ENCODE measurements around the gene CASP12.
A peak's percentile ranks its signal among the peaks of the same experiment; 100 is the strongest.
"Not testable (repeated sequence)": the region's sequence is repeated elsewhere in the genome, so short reads cannot be mapped to it uniquely, and the experiment has no call there.

The CASP12 gene

GRCh38 chr11:104897891-104898684 lies at the start of gene CASP12:
CASP12 (minus strand) TSS chr11:104898460.
- DNase-seq (ENCODE audit: low spot score), result no peak

- DNase-seq (ENCODE audit: low spot score), result peak; percentile 48
These were observed 48.6 kb upstream of the CASP12 start for GRCh38 chr11:104946907-104947306.

GRCh38 chr11:104944076-104944475 lies 45.8 kb upstream of the CASP12 start:
- DNase-seq (ENCODE audit: low spot score), result no peak

- DNase-seq (ENCODE audit: low spot score), result no peak
These were observed 45.3 kb upstream of the CASP12 start for GRCh38 chr11:104943561-104943960.

GRCh38 chr11:104934594-104934993 lies 36.3 kb upstream of the CASP12 start:
- DNase-seq (ENCODE audit: low spot score), result no peak

- not testable (repeated sequence) for DNase-seq (ENCODE audit: low spot score)
These were observed 35.8 kb upstream of the CASP12 start for GRCh38 chr11:104934073-104934472.

GRCh38 chr11:104928811-104929210 lies 30.6 kb upstream of the CASP12 start:
- DNase-seq (ENCODE audit: low spot score), result no peak

- DNase-seq (ENCODE audit: low spot score), result no peak
These were observed 28.7 kb upstream of the CASP12 start for GRCh38 chr11:104926771-104927611.

GRCh38 chr11:104925850-104926249 lies 27.6 kb upstream of the CASP12 start:
- no peak for DNase-seq (ENCODE audit: low spot score)

- peak; percentile 58 for DNase-seq (ENCODE audit: low spot score)
These were observed 20.0 kb upstream of the CASP12 start for GRCh38 chr11:104918113-104918824.

GRCh38 chr11:104917271-104918112 lies 19.2 kb upstream of the CASP12 start:
- DNase-seq (ENCODE audit: low spot score), result no peak

GRCh38 chr11:104916442-104916841 lies 18.2 kb upstream of the CASP12 start:
- no peak for DNase-seq (ENCODE audit: low spot score)

- no peak for DNase-seq (ENCODE audit: low spot score)
These were observed 13.8 kb upstream of the CASP12 start for GRCh38 chr11:104912102-104912501.

- no peak for DNase-seq (ENCODE audit: low spot score)
These were observed 9.9 kb upstream of the CASP12 start for GRCh38 chr11:104908186-104908531.

- DNase-seq (ENCODE audit: low spot score), result no peak
These were observed 9.4 kb upstream of the CASP12 start for GRCh38 chr11:104907521-104908185.

- DNase-seq (ENCODE audit: low spot score), result no peak
These were observed 7.0 kb upstream of the CASP12 start for GRCh38 chr11:104905271-104905670.

- no peak for DNase-seq (ENCODE audit: low spot score)
These were observed 966 bp upstream of the CASP12 start for GRCh38 chr11:104899226-104899625.

- DNase-seq (ENCODE audit: low spot score), result no peak
These were observed 389 bp upstream of the CASP12 start for GRCh38 chr11:104898685-104899013.

- DNase-seq (ENCODE audit: low spot score), result no peak
These were observed 2.6 kb downstream of the CASP12 start for GRCh38 chr11:104895634-104896033.

- no peak for DNase-seq (ENCODE audit: low spot score)
These were observed 4.4 kb downstream of the CASP12 start for GRCh38 chr11:104893876-104894275.

Measured in AG08395 (cell line).